ENCODE data around the gene TEX22.

- no peak for TF ChIP-seq CTCF (IDR thresholded peaks at IDR 0.05)
- TF ChIP-seq POLR2A (IDR thresholded peaks at IDR 0.05), result no peak
Measured at GRCh38 chr14:105368032-105368417, 30.3 kb upstream of the TEX22 start.
